ENCODE measurements around the gene COMMD2.

The COMMD2 gene

DNA sequence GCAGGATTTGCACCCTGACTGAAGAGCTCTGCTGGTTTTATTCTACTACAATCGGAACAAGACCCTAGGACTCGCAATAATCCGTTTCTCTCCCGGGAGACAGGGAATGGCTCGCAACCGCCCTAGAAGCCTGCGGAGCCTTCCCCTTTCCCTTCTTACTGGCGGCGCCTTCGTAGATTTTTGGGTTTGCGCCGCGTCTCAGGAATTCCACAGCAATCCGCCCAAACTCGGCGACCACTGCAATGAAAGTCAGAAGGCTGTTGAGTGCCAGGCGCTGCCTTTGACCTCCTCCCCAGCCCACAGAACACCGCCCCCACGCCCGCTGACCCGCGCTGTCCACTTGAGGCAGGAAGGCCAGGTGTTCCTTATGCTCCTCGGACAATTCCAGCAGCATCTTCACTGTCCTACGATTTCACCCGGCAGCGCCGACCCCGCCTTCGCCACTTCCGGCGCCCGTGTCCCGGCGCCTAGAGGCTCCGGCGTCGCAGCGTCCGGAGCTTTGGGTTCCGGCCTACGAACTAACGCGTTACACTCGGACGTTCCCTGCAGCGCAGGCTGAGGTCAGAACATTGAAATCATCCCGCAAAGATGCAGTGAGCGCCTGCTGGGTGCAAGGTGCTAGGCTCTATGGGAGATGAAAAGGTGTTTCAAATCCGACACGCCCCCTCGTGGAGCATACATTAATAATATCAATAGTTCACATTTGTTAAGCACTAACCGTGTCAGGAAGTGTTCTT, at the start of gene COMMD2:
COMMD2 (minus strand) TSS at position 439 of the 737 bp plus-strand sequence; CDS start at position 394, 45 bp downstream.
- DNase-seq = peak; percentile 95

DNA sequence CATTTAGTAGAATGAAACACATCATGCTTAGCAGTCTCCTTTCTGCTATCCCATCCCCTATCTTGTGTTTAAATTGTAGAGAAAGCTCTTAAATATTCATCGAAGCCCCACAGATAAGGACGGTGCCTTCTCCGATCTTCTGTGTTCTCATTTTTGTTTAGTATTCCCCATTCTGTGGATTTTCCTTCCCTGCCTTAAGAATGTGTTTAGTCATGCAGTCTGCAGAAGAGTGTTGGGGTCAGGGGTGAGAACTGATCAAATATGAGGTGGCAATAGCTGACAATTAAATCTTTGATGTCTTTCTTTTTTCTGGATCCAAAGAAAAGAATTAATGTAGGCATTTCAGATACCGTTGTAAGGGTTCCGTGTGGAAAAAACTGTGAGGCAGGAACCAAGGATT, 49.4 kb upstream of the COMMD2 start:
- no peak for DNase-seq

DNA sequence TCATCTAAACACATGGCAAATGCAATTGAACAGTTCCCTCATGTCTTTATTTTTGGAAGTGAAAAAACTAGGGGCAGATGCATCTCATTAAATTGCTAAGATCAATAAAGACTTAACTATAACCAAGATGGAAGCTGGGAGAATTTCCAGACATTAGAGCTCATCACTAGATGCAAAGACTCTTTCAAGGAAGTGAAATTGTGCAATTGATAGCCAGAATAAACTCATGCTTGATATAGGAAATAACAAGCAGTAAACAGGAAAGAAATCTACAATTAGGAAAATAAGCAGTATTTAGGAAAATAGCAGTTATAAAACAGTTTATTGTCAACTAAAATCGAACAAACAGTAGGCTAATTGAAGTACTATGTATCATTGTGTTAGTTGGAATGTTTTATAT, 48.9 kb upstream of the COMMD2 start:
- DNase-seq = no peak

DNA sequence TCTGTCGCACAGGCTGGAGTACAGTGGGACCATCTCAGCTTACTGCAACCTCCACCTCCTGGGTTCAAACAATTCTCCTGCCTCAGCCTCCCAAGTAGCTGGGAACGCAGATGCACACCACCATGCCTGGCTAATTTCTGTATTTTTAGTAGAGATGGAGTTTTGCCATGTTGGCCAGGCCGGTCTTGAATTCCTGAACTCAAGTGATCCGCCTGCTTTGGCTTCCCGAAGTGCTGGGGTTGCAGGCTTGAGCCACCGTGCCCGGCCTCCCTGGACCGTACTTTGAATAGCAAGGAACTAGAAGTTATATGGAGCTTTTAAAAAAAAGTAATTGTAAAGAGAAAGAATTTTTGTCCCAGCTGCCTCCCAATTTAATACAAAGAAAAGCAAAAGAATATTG, 48.4 kb upstream of the COMMD2 start:
- DNase-seq = no peak

DNA sequence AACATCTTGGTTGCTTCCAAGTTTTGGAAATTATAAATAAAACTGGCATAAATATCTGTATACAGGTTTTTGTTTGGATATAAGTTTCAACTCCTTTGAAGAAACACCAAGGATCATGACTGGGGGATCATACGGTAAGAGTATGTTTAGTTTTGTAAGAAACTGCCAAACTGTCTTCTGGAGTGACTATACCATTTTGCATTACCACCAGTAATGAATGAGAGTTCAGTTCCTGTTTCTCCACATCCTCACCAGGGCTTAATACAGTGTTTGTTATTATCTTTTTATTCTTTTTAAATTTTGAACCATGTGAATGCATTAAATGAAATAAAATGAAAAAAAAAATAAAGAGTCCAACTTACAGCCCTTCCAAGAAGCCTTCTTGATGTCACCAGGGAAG, 43.7 kb upstream of the COMMD2 start:
- DNase-seq = no peak

DNA sequence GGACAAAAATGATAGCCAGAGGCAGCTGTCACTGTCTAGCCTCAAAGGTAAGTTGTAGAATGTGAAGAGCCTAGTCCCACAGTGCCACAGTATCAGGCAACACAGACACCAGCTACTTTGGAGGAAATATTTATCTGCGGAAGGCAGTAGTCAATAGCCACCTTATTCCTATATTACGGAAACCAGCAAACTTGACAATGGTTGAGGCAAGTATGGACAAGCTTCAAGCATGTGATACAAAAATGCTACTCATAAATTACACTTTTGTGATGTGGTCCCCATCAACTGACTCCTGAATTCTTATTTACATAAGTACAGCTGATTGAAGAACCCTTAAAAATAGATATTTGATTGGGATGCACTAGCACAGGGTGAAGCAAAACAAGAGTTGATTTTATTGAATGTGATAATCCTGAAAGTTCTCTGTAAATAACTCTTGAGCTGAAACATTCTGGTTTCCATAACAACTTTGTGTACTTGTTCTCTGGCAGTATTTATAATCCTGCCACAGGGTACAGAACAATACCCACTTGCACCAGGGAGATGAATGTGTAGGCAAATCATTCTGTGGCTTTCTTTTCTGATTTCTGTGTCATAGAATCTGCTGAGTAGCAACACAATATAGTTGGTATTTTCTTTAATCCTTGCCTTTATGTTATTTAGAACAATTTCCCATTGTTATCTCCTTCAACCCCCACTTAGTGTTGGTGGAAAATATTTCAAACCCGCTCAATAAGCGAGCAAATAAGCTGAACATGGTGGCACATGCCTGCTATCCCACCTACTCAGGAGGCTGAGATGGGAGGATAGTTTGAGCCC, 40.4 kb upstream of the COMMD2 start, which contains the start of gene ANKUB1:
ANKUB1 (minus strand) TSS at position 103 of the 819 bp plus-strand sequence. CDS start 188 bp downstream, outside the sequence.
- peak; percentile 88 for DNase-seq

DNA sequence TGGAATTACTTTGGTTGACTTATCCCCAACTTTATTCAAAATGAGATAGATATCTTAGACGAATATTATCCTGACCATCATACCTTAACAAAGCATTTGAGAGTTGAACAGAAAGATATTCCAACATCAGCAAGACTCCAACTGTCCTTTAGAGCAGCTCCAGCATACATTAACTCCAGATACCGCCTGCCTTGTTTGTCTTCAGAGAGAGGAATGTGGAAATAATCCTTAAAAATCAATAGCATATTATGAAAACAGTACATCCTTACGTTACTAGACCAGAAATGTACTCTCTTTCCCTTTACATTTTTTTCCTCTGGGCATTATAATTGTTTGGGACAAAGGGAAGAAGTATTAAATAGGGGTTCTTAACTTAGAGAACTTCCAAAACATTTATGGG, 38.4 kb upstream of the COMMD2 start:
- DNase-seq = no peak

DNA sequence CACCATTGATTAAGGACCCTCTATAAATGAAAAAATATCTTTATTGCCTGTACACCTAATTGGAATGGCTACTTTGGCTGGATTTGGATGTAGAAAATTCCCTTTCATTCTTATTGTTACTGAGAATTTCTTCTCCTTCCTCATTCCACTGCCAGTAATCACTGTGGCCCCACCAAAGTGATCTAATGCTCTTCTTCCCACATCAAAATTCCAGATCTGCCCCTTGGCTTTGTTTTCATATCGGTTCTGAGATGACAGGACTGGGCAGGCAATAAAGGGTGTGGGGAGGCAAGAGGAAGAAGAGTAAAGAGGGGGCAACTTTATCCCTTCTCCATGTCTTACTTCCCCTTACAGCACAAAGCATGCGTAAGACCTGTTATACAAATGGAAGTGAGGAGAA, 38.0 kb upstream of the COMMD2 start:
- no peak for DNase-seq

DNA sequence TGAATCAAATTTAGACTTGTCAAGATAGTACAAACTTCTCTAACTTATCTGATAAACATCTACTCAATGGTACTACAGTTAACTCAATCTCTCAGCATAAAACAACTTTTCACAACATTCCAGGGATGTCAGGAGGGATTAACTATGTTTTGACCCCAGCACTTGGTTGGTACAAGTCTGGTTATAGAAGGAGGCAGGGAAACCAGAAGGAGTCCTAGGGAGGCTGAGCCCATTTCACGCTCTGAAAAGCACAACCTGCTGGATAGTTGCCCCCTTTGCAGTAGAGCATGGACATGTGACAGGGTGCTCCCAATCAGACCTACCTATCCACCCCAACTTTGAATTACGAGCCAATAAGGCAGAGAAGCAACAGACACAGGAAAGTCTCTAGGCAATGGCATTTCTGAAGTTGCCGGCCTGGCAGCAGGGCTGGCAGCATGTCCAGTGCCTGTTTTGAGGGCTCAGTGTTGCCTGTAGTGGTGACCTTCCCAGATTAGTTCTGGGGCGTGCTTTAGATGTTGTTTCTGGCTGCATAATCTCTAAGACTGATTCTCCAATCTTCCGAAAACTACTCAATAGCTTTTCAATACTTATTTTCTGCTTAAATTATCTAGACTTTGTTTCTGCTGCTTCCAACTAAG, 31.9 kb upstream of the COMMD2 start:
- DNase-seq = no peak

DNA sequence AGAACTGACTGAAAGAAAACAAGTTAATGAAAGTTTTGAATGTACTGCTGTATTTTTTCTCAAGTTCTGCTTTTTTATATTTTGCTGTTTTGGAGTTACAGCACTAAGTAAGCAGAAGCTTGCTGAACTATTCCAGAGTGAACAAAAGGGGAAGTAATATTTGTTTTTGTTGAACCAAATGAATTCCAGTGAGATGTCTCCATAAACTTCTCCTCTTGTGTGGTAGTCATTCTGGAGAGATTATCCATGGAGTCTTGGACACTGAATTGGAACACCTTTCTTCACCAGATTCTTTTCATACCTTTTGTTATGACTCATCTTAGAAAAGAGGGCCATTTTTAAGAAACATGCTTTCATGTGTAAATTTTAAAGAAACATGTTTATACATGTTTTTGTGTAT, 31.3 kb upstream of the COMMD2 start:
- no peak for DNase-seq

DNA sequence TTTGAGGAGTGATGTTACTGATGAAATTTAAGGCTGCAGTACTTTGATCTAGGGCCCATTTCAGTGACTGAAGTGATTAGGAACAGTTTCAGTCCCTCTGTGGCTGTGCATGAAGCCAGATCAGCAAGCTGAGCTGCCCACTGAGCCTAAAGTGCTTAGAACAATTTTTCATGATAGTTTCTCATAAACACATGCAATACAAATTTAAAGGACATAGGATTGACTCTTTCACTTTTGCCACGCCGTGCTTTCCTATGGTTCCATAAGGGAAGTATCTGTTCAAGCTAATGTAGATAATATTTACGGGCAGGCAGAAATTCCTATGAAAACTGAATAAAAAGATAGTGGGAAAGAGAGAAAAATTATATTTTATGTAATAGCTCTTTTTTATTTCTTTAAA, 29.5 kb upstream of the COMMD2 start:
- no peak for DNase-seq

DNA sequence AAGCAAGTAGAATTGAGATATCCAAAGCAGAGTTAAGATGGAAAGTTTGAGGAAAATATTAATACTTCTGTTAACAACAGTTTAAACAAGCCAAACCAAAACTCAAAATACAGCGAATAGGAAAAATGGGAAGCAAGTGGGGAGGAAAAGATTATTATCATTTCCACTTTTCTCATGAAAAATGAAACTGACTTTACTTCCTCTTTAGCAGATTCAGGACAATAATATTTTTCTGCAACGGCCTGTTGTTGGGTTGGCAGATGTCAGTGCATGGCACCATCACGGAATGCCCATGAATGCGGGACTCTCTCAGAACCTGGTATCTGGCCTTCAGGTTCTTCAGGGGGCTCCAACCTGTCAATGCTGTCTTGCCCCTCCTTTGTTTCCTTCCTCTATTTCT, 28.9 kb upstream of the COMMD2 start:
- DNase-seq = no peak

DNA sequence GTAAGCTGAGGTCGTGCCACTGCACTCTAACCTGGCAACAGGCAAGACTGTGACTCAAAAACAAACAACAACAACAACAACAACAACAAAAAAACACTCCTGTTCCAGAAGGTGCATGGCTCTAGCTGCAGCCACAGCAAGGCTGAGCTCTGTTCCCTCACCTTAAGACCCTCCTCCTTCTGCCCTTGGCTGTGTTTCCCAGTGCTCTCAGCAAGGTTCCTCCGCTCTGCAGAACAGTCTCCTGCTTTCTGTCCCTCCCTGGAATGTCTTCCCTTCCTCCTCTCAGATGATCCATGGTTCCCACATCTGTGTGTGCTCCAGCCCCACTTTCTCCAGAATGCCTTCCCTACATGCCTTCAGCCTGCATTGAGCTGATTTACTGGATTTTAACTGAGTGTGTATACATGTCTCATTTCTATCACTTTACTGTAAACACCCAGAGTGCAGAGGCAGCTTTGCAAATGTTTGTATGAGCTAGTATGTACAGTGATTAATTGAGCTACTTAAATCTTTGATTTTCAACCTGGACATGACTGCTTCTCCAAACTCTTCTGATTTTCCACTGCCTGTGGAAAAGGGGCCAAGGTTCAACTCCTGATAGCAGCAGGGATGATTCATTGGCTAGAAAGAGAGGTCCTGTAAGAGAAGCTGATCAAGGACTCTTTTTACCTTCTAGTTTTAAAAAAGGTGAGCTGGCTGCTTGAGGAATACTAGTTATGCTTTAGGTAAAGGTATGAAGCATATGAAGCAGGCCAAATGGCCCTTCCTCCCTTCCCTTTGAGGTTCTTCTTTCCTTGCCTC, 25.3 kb upstream of the COMMD2 start:
- no peak for DNase-seq

DNA sequence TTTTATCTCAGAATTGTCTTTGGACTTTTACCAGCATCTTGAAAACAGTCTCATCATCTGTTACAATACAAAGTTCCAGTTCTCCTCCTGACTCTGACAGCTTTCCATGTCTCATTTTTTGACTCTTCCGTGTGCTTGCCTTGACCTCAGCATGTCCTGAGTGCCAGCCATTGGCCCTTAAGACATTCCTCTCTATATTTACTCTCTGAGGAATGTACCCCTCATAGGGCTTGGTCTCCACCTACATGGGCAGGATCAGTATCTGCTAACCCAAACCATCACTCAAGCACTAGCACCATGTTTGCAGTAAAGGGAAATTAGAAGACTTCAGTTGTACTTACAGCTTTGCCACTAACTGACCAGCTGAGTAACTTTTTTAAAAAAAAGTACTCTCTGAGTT, 23.9 kb upstream of the COMMD2 start:
- no peak for DNase-seq

DNA sequence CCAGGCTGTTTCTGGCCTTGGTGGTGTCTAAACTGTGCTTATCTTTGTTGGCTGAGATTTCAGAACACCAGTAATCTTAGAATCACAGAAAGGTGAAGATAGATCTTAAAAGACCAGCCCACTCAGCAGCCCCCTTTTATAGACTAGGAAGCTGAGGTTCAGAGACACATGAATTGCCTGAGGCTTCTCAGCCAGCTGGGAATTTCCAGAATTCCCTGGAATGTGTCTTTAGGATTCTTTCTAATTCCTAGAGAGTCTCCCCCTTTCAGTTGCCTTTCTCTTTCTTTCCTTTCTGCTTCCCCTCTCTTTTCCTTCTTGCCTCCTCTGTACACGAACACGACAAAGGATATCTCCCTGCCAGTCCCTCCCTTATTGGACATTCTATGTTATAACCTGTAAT, 20.6 kb upstream of the COMMD2 start:
- DNase-seq = no peak

DNA sequence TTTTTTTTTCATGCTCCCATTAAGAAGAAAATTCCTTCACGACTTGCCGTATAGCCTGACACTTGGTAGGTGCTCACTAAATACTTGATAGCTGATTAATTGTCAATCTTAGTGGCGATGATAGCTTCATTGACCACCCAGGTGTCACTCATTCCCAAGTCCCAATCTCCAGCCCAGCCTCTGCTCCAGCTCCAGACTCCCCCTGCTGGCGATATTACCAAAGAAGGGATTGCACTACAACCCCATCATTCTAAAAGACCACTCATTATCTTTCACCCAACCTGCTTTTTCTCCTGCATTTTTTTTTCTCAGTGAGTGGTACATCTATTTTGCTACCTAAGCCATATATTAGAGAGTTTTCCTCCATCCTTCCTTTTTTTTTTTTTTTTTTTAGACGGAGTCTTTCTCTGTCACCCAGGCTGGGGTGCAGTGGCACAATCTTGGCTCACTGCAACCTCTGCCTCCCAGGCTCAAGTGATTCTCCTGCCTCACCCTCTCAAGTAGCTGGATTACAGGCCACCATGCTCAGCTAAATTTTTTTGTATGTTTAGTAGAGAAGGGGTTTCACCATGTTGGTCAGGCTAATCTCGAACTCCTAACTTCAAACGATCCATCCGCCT, 19.5 kb upstream of the COMMD2 start:
- peak; percentile 67 for DNase-seq

DNA sequence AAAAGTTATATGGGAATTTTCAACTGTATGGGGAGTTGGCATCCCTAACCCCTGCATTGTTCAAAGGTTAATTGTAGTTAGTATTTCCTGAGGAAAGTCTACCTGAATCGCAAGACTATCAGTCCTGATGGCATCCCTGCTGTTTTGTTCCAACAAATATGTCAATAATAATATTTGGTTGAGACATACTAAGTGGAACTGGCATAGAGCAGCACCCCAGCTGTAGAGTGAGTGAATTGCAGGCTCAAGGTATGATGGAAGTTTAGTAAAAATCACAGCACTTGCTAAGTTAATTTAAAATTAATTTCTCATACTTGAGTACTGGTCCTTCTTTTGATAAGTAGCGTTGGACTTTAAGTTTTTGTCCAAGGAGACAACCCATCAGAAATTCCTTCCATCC, 18.0 kb upstream of the COMMD2 start:
- DNase-seq = no peak

DNA sequence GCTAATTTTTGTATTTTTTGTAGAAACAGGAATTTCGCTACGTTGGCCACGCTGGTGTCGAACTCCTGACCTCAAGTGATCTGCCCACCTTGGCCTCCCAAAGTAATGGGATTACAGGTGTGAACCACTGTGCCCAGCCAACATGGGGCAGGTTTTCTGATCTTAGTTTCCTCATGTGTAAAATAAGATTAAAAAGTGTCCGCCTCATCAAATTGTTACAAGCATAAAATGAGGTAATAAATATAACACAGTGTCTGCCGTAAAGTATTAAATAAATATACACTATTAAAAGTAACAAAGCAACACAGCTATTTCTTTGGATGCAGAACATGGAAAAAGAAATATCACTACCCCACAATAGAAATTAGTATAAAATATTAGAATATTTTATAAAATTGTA, 16.4 kb upstream of the COMMD2 start:
- DNase-seq = no peak

DNA sequence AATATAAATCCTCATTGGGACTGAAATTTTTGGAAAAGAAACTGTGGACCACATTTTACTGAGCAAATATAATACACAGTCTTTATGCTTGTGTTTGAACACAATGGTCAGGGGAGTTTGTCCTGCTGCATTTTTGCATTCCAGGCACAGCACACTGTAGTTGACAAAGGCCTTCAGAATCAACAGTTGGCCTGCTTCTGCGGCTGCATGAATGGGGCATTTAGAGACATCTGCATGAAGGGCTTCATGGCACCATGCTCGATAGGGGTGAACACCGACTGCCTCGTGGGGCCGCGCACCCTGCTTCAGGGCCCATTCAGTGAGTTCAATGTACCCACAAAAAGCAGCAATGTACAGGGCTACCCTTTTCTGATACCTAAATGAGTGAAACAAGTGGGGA, 15.4 kb upstream of the COMMD2 start:
- no peak for DNase-seq

DNA sequence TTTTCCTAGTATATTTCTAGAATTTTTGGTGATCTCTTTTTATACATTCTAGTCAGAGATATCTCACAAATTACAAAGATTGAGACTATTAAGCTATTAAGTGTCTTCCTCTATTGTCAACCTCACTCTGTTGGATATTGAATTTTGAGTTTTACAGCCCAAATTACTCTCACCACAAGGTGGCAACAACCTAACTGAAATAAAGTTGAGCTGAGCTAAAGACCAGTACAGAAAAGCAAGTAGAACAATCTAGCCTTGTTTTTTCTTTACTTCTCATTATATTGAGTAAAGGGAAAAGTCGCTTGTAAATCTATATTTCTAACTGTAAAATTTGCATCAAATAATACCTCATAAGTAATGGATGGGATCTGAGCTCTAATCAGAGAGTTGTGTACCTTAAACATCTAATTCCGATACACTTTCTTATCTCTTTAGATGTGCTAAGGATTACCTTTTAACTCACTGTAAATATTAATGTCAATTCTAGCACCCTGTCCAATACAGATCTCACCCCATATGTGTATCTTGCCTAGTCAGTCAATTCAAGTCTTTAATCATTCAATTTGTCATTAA, 13.6 kb upstream of the COMMD2 start:
- peak; percentile 51 for DNase-seq

DNA sequence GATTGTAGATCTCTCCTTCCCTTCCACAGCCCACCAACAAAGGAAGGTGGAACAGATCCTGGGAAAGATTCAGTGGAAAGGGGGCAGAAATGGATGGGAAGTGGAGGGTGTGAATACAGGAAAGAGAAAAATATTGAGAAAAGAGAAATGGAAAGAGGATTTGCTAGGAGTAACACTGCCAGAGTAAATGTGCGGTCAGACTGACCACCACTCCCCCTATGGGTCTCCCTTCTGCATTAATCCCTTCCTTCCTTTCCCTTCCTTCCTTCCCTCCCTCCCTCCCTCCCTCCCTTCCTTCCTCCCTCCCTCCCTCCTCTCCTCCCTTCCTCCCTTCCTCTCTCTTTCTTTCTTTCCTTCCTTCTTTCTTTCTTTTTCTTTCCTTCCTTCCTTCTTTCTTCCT, 12.0 kb upstream of the COMMD2 start:
- DNase-seq = no peak

DNA sequence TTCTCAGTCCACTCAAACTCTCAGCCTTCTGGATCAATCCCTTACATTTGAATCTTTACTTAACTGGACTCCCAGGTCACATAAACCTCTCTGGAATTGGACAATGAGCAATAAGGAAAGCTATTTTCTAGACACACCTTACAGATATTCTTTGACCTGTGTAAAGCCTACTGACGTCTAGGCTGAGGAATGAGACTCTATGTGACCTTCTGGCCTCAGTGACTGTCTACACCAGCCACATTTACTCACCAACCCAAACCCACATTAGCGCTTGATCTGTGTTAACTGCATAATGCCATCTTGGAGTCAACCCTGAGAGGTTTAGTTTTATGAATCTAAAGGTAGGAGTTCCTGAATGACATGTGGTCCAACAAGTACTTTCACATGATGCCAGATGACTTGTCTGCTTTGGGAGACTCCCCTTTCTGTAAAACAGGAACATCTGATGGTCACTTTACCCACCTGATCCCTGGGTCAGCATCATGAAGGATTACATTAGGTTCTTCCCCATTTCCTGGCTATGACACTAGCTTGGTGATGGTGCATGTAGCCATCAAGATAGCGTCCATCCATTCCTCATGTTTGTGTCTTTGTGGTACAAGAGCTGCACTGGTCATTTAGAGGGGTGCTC, 11.4 kb upstream of the COMMD2 start:
- DNase-seq = no peak

Measured in DMS53 (cell line).